ENCODE results near the gene HSD17B1. TPM values are rescaled to one million over a fixed set of nuclear protein-coding genes. Genes with fewer than 3 reads are reported as not detected.
A peak's percentile ranks its signal among the peaks of the same experiment; 100 is the strongest.

Gene HSD17B1
- total and polyA plus RNA-seq, 2 of the 13 experiments (the other 11 are each of a cell fraction or from before 2014, with no cell fraction given): 0.54 to 0.93 TPM

DNA sequence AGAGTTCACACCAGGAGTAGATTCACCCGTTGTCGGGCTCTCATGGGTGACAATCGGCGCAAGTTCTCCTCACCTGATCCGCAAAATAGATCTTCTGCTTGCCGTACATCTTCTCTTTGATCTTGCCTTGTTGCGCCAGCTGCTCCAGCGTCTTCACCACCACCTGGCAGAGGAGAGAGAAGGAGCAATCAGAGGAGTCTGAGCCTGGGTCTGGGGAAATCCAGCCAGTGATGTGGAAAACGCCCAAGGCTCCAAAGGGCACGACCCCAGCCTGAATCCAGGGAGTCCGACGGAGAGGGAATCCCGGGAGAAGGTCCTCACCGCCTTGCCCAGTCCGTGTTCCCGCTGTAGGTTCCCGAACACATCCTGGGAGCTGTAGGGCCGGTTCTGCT lies 24.4 kb downstream of the HSD17B1 start (continued):
- TF ChIP-seq, protein P1, sequence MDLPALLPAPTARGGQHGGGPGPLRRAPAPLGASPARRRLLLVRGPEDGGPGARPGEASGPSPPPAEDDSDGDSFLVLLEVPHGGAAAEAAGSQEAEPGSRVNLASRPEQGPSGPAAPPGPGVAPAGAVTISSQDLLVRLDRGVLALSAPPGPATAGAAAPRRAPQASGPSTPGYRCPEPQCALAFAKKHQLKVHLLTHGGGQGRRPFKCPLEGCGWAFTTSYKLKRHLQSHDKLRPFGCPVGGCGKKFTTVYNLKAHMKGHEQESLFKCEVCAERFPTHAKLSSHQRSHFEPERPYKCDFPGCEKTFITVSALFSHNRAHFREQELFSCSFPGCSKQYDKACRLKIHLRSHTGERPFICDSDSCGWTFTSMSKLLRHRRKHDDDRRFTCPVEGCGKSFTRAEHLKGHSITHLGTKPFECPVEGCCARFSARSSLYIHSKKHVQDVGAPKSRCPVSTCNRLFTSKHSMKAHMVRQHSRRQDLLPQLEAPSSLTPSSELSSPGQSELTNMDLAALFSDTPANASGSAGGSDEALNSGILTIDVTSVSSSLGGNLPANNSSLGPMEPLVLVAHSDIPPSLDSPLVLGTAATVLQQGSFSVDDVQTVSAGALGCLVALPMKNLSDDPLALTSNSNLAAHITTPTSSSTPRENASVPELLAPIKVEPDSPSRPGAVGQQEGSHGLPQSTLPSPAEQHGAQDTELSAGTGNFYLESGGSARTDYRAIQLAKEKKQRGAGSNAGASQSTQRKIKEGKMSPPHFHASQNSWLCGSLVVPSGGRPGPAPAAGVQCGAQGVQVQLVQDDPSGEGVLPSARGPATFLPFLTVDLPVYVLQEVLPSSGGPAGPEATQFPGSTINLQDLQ (CRISPR knock-in tag; IDR thresholded peaks at IDR 0.05): 0 out of 2 replicates have a peak, but pooled peaks have one; percentile 47

GRCh38 chr17:42577532-42578281 lies 25.0 kb downstream of the HSD17B1 start, which contains the start of gene PSMC3IP:
Gene PSMC3IP, minus strand, starts transcription at chr17:42577729. Its CDS starts 43 bp downstream, at chr17:42577686.
- H2AFZ ChIP-seq (ENCODE audit: low read length): no peak within 1 kb of the TSS
- H3K27ac ChIP-seq (ENCODE audit: extremely low read length, insufficient read depth, low read length): peak within 1 kb of the TSS; percentile 90
- intact Hi-C loops (cut with micrococcal nuclease; ENCODE audit: unreplicated experiment) (loop anchor here (1.0 to 5.0 kb wide), 3 partner anchors 10 to 185 kb away; partner anchors contain the start of genes CCR10, MLX and RAMP2), in situ Hi-C loops (cut with HindIII; ENCODE audit: extremely low pct_ligation_motif_present, low pct_unique_long_range_greater_than_20kb) (no loop called here)
- H3K27me3 ChIP-seq (ENCODE audit: control insufficient read depth in 1 of 2, insufficient read depth in 2 of 2, low read length in 2 of 2): no peaks in the 10 kb centered on the region; a peak in 1 of 5 replicates
- H3K4me2 ChIP-seq (ENCODE audit: low read depth, low read length): peak within 1 kb of the TSS; percentile 99
- peak within 1 kb of the TSS; percentile 96 for H3K9ac ChIP-seq (ENCODE audit: insufficient read depth, low read depth, low read length)
- H3K79me2 ChIP-seq (ENCODE audit: insufficient read depth, low read length): peaks cover 23% of the 10 kb centered on the region
- TSS peak; percentile 66 for BruUV-seq (replicated peaks)
- peaks cover 28 to 49% of the 10 kb centered on the region in 2 experiments for H3K36me3 ChIP-seq (replicated peaks in 1 of 2; ENCODE audit: control insufficient read depth in 1 of 2, insufficient read depth in 2 of 2, low read length in 2 of 2)
- ATAC-seq (peak; percentile 90), DNase-seq (ENCODE audit: low spot score) (peak; percentile 92), FAIRE-seq (peak; percentile 61)
- ChIA-PET CTCF (ENCODE audit: low intra/inter-chr PET ratio, low total read pairs) (interaction anchor here (1.0 to 1.7 kb wide), 4 partner anchors 15 to 143 kb away, joined by 3 to 9 read pairs (median 5); partner anchors contain the start of gene CCR10), POLR2A (interaction anchor here (0.6 to 8.5 kb wide), 33 partner anchors 8 to 316 kb away, joined by 3 to 128 read pairs (median 4); partner anchors contain the start of genes BECN1, CNTD1, CNTNAP1 and COA3)
- no peaks in the 10 kb centered on the region for H3K9me3 ChIP-seq (ENCODE audit: low read length)
- H4K20me1 ChIP-seq (ENCODE audit: insufficient read depth, low read length): no peaks in the 10 kb centered on the region
- H3K4me3 ChIP-seq (replicated peaks in 1 of 3; ENCODE audit: insufficient read depth in 1 of 3, low read depth in 2 of 3, low read length in 3 of 3): peak within 1 kb of the TSS; percentile 75 to 97 (median 87)
- WGBS (ENCODE audit: low lambda C conversion rate): 1% methylated on average over 37 of the region's 52 CpGs
- H3K4me1 ChIP-seq (ENCODE audit: insufficient read depth, low read length): peaks cover 33% of the 10 kb centered on the region
- TF ChIP-seq FOXM1 (CRISPR knock-in tag; IDR thresholded peaks at IDR 0.05): no peak
- TF ChIP-seq, protein P2, sequence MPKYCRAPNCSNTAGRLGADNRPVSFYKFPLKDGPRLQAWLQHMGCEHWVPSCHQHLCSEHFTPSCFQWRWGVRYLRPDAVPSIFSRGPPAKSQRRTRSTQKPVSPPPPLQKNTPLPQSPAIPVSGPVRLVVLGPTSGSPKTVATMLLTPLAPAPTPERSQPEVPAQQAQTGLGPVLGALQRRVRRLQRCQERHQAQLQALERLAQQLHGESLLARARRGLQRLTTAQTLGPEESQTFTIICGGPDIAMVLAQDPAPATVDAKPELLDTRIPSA (CRISPR knock-in tag; IDR thresholded peaks at IDR 0.05; ENCODE audit: borderline replicate concordance): no peak
- peak; percentile 24 for TF ChIP-seq ZNF564 (CRISPR knock-in tag; IDR thresholded peaks at IDR 0.05)
- TF ChIP-seq CHD2 (IDR thresholded peaks at IDR 0.05; ENCODE audit: low read depth, low read length): peak; percentile 21; the same call in 1 of the 2 replicates
- TF ChIP-seq MBNL3 (CRISPR knock-in tag; conservative IDR thresholded peaks at IDR 0.05): no peak
- TF ChIP-seq, protein P3, sequence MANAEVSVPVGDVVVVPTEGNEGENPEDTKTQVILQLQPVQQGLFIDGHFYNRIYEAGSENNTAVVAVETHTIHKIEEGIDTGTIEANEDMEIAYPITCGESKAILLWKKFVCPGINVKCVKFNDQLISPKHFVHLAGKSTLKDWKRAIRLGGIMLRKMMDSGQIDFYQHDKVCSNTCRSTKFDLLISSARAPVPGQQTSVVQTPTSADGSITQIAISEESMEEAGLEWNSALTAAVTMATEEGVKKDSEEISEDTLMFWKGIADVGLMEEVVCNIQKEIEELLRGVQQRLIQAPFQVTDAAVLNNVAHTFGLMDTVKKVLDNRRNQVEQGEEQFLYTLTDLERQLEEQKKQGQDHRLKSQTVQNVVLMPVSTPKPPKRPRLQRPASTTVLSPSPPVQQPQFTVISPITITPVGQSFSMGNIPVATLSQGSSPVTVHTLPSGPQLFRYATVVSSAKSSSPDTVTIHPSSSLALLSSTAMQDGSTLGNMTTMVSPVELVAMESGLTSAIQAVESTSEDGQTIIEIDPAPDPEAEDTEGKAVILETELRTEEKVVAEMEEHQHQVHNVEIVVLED (CRISPR knock-in tag; IDR thresholded peaks at IDR 0.05; ENCODE audit: borderline replicate concordance): peak; percentile 79
- TF ChIP-seq ISX (CRISPR knock-in tag; conservative IDR thresholded peaks at IDR 0.05): 0 out of 2 replicates have a peak, but pooled peaks have one; percentile 34
- 0 out of 2 replicates have a peak, but pooled peaks have one; percentile 57 for TF ChIP-seq ZBTB3 (CRISPR knock-in tag; IDR thresholded peaks at IDR 0.05; ENCODE audit: borderline replicate concordance, low read depth)
- no peak for TF ChIP-seq GPBP1L1 (CRISPR knock-in tag; IDR thresholded peaks at IDR 0.05)
- TF ChIP-seq PHF20 (CRISPR knock-in tag; IDR thresholded peaks at IDR 0.05): peak; percentile 85
- peak; percentile 97 for TF ChIP-seq POLR2G (IDR thresholded peaks at IDR 0.05; ENCODE audit: low read depth, low read length)
- TF ChIP-seq KLF16 (CRISPR knock-in tag; IDR thresholded peaks at IDR 0.05): peak in 1 of 2 experiments; percentile 80; a peak in 2 of 4 replicates
